Small intestine (tissue), 7 donors: ENCODE data around the gene SSU72. TPM values are rescaled to one million over a fixed set of nuclear protein-coding genes. Genes with fewer than 3 reads are reported as not detected.

Experiments
- DNase-seq, 2 donors: peaks; one replicate each; pipeline versions ENCODE4 v3.0.0 to v3.0.0-alpha.2; 2013
- FAIRE-seq: peaks from 2 replicates; lab custom pipeline; 2012; peaks lifted over from hg19 to GRCh38; lab: Jason Lieb, UNC
- H3K27ac ChIP-seq, 3 donors: one replicate each; pipeline ENCODE4 v1.5.1; 2013; ENCODE audit warnings: low read length in 2 of 3, mild to moderate bottlenecking in 2 of 3, control low read depth in 1 of 3, inconsistent platforms in 1 of 3, low read depth in 1 of 3, moderate library complexity in 1 of 3
- H3K27me3 ChIP-seq, 3 donors: one replicate each; pipeline ENCODE4 v1.6.1; 2013; ENCODE audit warnings: low read length in 3 of 3, inconsistent platforms in 1 of 3; ENCODE audit not compliant: control insufficient read depth in 3 of 3, insufficient read depth in 3 of 3
- H3K36me3 ChIP-seq, 3 donors: one replicate each; pipeline ENCODE4 v1.6.1; 2013; ENCODE audit warnings: low read length in 3 of 3, inconsistent platforms in 1 of 3, low read depth in 1 of 3, mild to moderate bottlenecking in 1 of 3, moderate library complexity in 1 of 3; ENCODE audit not compliant: control insufficient read depth in 3 of 3, insufficient read depth in 2 of 3
- H3K4me1 ChIP-seq, 3 donors: one replicate each; pipeline ENCODE4 v1.6.1; 2013; ENCODE audit warnings: low read length in 2 of 3, inconsistent platforms in 1 of 3, low read depth in 1 of 3, mild to moderate bottlenecking in 1 of 3, moderate library complexity in 1 of 3; ENCODE audit not compliant: control insufficient read depth in 3 of 3, insufficient read depth in 2 of 3
- H3K4me3 ChIP-seq, 3 donors: one replicate each; pipeline ENCODE4 v1.5.1; 2013; ENCODE audit warnings: low read length in 3 of 3, control low read depth in 1 of 3, inconsistent platforms in 1 of 3, low read depth in 1 of 3, mild to moderate bottlenecking in 1 of 3, moderate library complexity in 1 of 3
- H3K9me3 ChIP-seq, 2 donors: one replicate each; pipeline ENCODE4 v1.6.1; 2013; ENCODE audit warnings: low read depth in 1 of 2, low read length in 1 of 2; ENCODE audit not compliant: control insufficient read depth in 2 of 2, insufficient read depth in 1 of 2
- WGBS, 3 donors: extraction: QIAGEN DNeasy Blood & Tissue Kit; methylation state at CpG; one replicate each; pipeline ENCODE4 v1.1.7; 2013; 5-methylcytosine and 5-hydroxymethylcytosine counted together
- polyA plus RNA-seq, 4 donors: library from polyadenylated mRNA; stranded (reverse) in 3 of 4; unstranded in 1 of 4; fragments of 200-250 nt in 3 of 4; fragments of 120-200 nt in 1 of 4; gene quantifications; one replicate each; pipeline versions ENCODE4 v1.2.1 to v1.2.3, GENCODE V29; 2013
- donor health status: healthy with polysubstance abuse.
- donor health status: control.
- donor health status: control.
- donor health status: Bipolar disorder and iron deficiency.
- donor health status: healthy.

SSU72 gene
- polyA plus RNA-seq, 4 donors: 83.9 to 140 (median 124) TPM

- Histone ChIP-seq H3K4me1 (no peaks in the 10 kb centered on the region), H3K27me3 (peaks cover 0 to 38% (median 3%) of the 10 kb centered on the region in 3 donors), H3K27ac (no peak overlapping the region), H3K4me3 (no peak overlapping the region), H3K36me3 (peaks cover 0 to 2% (median 0%) of the 10 kb centered on the region in 3 donors), H3K9me3 (no peaks in the 10 kb centered on the region)
- WGBS, 3 donors: 84 to 92% (median 91%) methylated on average over 10 to 17 of the region's 17 CpGs
- FAIRE-seq: no peak
- DNase-seq: no peak
Observed at GRCh38 chr1:1605724-1606123, 31.1 kb upstream of the SSU72 start.

GRCh38 chr1:1605034-1605591 is 30.4 kb upstream of the SSU72 start:
- H3K4me3 ChIP-seq: no peak overlapping the region
- no peaks in the 10 kb centered on the region for H3K36me3 ChIP-seq
- peaks cover 0 to 44% (median 3%) of the 10 kb centered on the region in 3 donors for H3K27me3 ChIP-seq
- H3K4me1 ChIP-seq: no peaks in the 10 kb centered on the region
- WGBS, 3 donors: 68 to 83% (median 78%) methylated on average over 14 of the region's 14 CpGs
- no peak for DNase-seq
- H3K27ac ChIP-seq: no peak overlapping the region
- FAIRE-seq: no peak
- H3K9me3 ChIP-seq: no peaks in the 10 kb centered on the region

GRCh38 chr1:1604374-1605033 is 29.8 kb upstream of the SSU72 start:
- no peak overlapping the region for H3K4me3 ChIP-seq
- WGBS, 3 donors: 72 to 82% (median 76%) methylated on average over 15 of the region's 15 CpGs
- no peak overlapping the region for H3K27ac ChIP-seq
- no peaks in the 10 kb centered on the region for H3K4me1 ChIP-seq
- no peaks in the 10 kb centered on the region for H3K36me3 ChIP-seq
- H3K27me3 ChIP-seq: peaks cover 0 to 44% (median 3%) of the 10 kb centered on the region in 3 donors
- no peaks in the 10 kb centered on the region for H3K9me3 ChIP-seq
- DNase-seq: no peak
- FAIRE-seq: no peak

DNA sequence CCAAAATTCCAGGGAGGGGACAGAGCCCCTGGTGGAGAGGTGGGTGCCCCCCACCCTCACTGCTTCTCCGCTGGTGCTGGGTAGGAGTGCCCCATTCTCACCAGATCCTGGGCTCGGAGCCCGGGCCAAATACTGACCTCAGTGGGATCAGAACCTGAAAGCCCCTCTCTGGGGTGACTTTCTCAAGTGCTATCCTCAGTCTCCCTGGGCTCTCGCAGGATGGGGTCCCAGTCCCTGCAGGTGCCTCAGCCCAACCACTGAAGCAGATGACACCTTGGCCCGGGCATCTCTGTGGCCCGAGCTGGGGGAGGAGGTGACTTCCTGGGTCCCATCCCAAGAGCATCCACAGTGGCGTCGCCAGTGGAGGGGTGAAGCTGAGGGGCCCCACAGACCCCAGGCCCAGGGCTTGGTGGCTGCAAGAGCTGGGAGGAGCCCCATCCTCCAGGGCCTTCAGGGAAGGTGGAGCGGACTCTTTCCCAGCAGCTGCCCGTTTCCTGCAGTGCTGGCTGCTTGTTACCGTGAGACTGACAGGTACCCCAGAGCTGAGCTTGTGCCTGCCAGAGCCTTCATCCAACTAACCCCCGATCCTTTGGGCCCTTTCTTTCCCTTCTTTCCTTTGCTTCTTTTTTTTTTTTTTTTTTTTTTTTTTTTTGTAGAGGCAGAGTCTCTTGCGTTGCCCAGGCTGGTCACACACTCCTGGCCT is 29.2 kb upstream of the SSU72 start:
- FAIRE-seq: no peak
- H3K27me3 ChIP-seq: peaks cover under 1 to 50% (median 3%) of the 10 kb centered on the region in 3 donors

GRCh38 chr1:1602968-1603506 is 28.4 kb upstream of the SSU72 start:
- Histone ChIP-seq H3K27me3 (peaks cover 3 to 57% (median 3%) of the 10 kb centered on the region in 3 donors), H3K9me3 (no peaks in the 10 kb centered on the region), H3K4me1 (no peaks in the 10 kb centered on the region), H3K36me3 (no peaks in the 10 kb centered on the region), H3K27ac (no peak overlapping the region), H3K4me3 (no peak overlapping the region)
- 62 to 76% (median 62%) methylated on average over 12 to 13 of the region's 13 CpGs for WGBS, 3 donors
- DNase-seq (no peak), FAIRE-seq (no peak)

More for the DNA sequence above, 29.2 kb upstream of the SSU72 start:
- WGBS, 3 donors: 48 to 71% (median 61%) methylated on average over 13 of the region's 13 CpGs
- Histone ChIP-seq H3K4me3 (no peak overlapping the region), H3K36me3 (no peaks in the 10 kb centered on the region), H3K9me3 (no peaks in the 10 kb centered on the region), H3K4me1 (no peaks in the 10 kb centered on the region), H3K27ac (no peak overlapping the region)
- DNase-seq: no peak

GRCh38 chr1:1602304-1602967 is 27.8 kb upstream of the SSU72 start:
- DNase-seq (no peak), FAIRE-seq (no peak)
- H3K4me3 ChIP-seq: no peak overlapping the region
- H3K27me3 ChIP-seq: peaks cover 3 to 63% (median 6%) of the 10 kb centered on the region in 3 donors
- H3K27ac ChIP-seq: no peak overlapping the region
- H3K36me3 ChIP-seq: no peaks in the 10 kb centered on the region
- peaks cover 0 to 4% (median 0%) of the 10 kb centered on the region in 3 donors for H3K4me1 ChIP-seq
- H3K9me3 ChIP-seq: no peaks in the 10 kb centered on the region
- WGBS, 3 donors: 51 to 62% (median 54%) methylated on average over 18 of the region's 18 CpGs

GRCh38 chr1:1601564-1602303 is 27.1 kb upstream of the SSU72 start:
- no peak for FAIRE-seq
- H3K27me3 ChIP-seq: peaks cover 5 to 70% (median 6%) of the 10 kb centered on the region in 3 donors
- H3K4me1 ChIP-seq: peaks cover 0 to 5% (median 0%) of the 10 kb centered on the region in 3 donors
- WGBS, 3 donors: 84 to 90% (median 84%) methylated on average over 15 of the region's 15 CpGs
- H3K4me3 ChIP-seq: no peak overlapping the region
- H3K36me3 ChIP-seq: no peaks in the 10 kb centered on the region
- H3K9me3 ChIP-seq: no peaks in the 10 kb centered on the region
- DNase-seq: no peak
- H3K27ac ChIP-seq: no peak overlapping the region
